IPS-NIHi7 (cell line): ENCODE data around the gene GOLGA6L25.
"Not testable (repeated sequence)": the region's sequence is repeated elsewhere in the genome, so short reads cannot be mapped to it uniquely, and the experiment has no call there.

ENCODE experiments used
- DNase-seq: peaks from one replicate; pipeline ENCODE4 v3.0.0; 2012; ENCODE audit warnings: mixed read lengths; ENCODE audit errors: extremely low spot score

GOLGA6L25 gene

GRCh38 chr15:28553268-28553667 is at the start of gene GOLGA6L25:
TSS of gene GOLGA6L25 (plus strand) at chr15:28553568. CDS start at chr15:28553629, 61 bp downstream.
- not testable (repeated sequence) for DNase-seq

- DNase-seq: not testable (repeated sequence)
Observed at GRCh38 chr15:28508217-28508889, 45.0 kb upstream of the GOLGA6L25 start.

- not testable (repeated sequence) for DNase-seq
Observed at GRCh38 chr15:28514128-28514527, 39.2 kb upstream of the GOLGA6L25 start.

GRCh38 chr15:28515208-28515607 is 38.2 kb upstream of the GOLGA6L25 start:
- not testable (repeated sequence) for DNase-seq

- DNase-seq: not testable (repeated sequence)
Observed at GRCh38 chr15:28532954-28533353, 20.4 kb upstream of the GOLGA6L25 start, which contains the start of gene GOLGA8G. TSS of gene GOLGA8G (minus strand) at chr15:28532971. CDS start at chr15:28532909, 62 bp downstream.

- not testable (repeated sequence) for DNase-seq
Observed at GRCh38 chr15:28573351-28573750, 20.0 kb downstream of the GOLGA6L25 start.

GRCh38 chr15:28588977-28589606 is 35.7 kb downstream of the GOLGA6L25 start:
- not testable (repeated sequence) for DNase-seq

GRCh38 chr15:28589769-28590168 is 36.4 kb downstream of the GOLGA6L25 start:
- DNase-seq: not testable (repeated sequence)

- DNase-seq: not testable (repeated sequence)
Observed at GRCh38 chr15:28592395-28592794, 39.0 kb downstream of the GOLGA6L25 start.

GRCh38 chr15:28593424-28594129 is 40.2 kb downstream of the GOLGA6L25 start:
- not testable (repeated sequence) for DNase-seq

- not testable (repeated sequence) for DNase-seq
Observed at GRCh38 chr15:28597471-28597870, 44.1 kb downstream of the GOLGA6L25 start.

GRCh38 chr15:28598209-28598608 is 44.8 kb downstream of the GOLGA6L25 start:
- not testable (repeated sequence) for DNase-seq

GRCh38 chr15:28602152-28602551 is 48.8 kb downstream of the GOLGA6L25 start:
- not testable (repeated sequence) for DNase-seq
